K562 (cell line): ENCODE results near the gene ARHGAP42. TPM values are rescaled to one million over a fixed set of nuclear protein-coding genes. Genes with fewer than 3 reads are reported as not detected.

Source experiments
- ATAC-seq: fragments of 200-7000 bp; cut with Tn5 transposase; 3 replicates; pipeline ENCODE4 v1.9.1; 2020; ENCODE audit warnings: moderate library complexity
- BruUV-seq: library from RNA; stranded (reverse); fragments of 400-500 nt; replicated peaks from 2 replicates; lab custom pipeline; 2021; lab: Mats Ljungman, UMichigan
- CTCF ChIA-PET: fragments of 300-600 bp; formaldehyde crosslinking; extraction: SDS; loops from one replicate; lab custom pipeline; 2021; ENCODE audit warnings: low intra/inter-chr PET ratio; lab: Yijun Ruan, JAX
- POLR2A ChIA-PET: fragments of 300-600, 350-650 bp; sonication (Branson Sonifier 250); formaldehyde crosslinking; extraction: SDS; loops from one replicate; lab custom pipeline; 2021; ENCODE audit warnings: antibody characterized with exemption, inconsistent platforms; lab: Yijun Ruan, JAX
- DNase-seq, 4 experiments: peaks; one replicate each; pipeline versions ENCODE4 v3.0.0 to v3.0.0-alpha.2; 2011 to 2018; ENCODE audit warnings: low spot score in 3 of 4, mixed read lengths in 3 of 4; ENCODE audit errors: extremely low read depth in 1 of 4
- FAIRE-seq: peaks from 2 replicates; lab custom pipeline; 2011; peaks lifted over from hg19 to GRCh38; lab: Jason Lieb, UNC
- H2AFZ ChIP-seq: 2 replicates; pipeline ENCODE4 v1.6.0; 2011; ENCODE audit warnings: low read depth, low read length, control low read depth, inconsistent platforms
- H3K27ac ChIP-seq: fragments of 200-600 bp; 3 replicates; pipeline ENCODE4 v1.8.0; 2011; ENCODE audit warnings: low read depth, mild to moderate bottlenecking, control low read depth, inconsistent platforms, low read length, moderate library complexity, mixed read lengths; ENCODE audit errors: extremely low read depth
- H3K27me3 ChIP-seq, 2 experiments: fragments of 300-600 bp in 1 of 2; 2 replicates in 1 of 2; 3 replicates in 1 of 2; pipeline versions ENCODE4 v1.6.0 to v1.8.0; 2011; ENCODE audit warnings: inconsistent platforms in 2 of 2, low read length in 2 of 2, mild to moderate bottlenecking in 1 of 2, mixed read lengths in 1 of 2, moderate library complexity in 1 of 2; ENCODE audit not compliant: control insufficient read depth in 2 of 2, insufficient read depth in 2 of 2
- H3K36me3 ChIP-seq: fragments of 300-600 bp; 3 replicates; pipeline ENCODE4 v1.8.0; 2011; ENCODE audit warnings: mild to moderate bottlenecking, low read length, inconsistent platforms; ENCODE audit not compliant: control insufficient read depth, insufficient read depth
- H3K4me1 ChIP-seq, 2 experiments: fragments of 200-600 bp in 1 of 2; replicated peaks in 1 of 2; 2 replicates in 1 of 2; 3 replicates in 1 of 2; pipeline versions ENCODE4 v1.5.1 to v1.8.0; 2011; ENCODE audit warnings: inconsistent platforms in 2 of 2, low read length in 2 of 2, mild to moderate bottlenecking in 1 of 2, mixed read lengths in 1 of 2, moderate library complexity in 1 of 2; ENCODE audit not compliant: control insufficient read depth in 2 of 2, insufficient read depth in 2 of 2
- H3K4me2 ChIP-seq: 2 replicates; pipeline ENCODE4 v1.6.1; 2011; ENCODE audit warnings: low read length, control low read depth, inconsistent platforms, mixed read lengths; ENCODE audit not compliant: insufficient read depth
- H3K4me3 ChIP-seq: fragments of 200-600 bp; sonication (generic), shearing (Covaris generic); 2 replicates; pipeline ENCODE4 v1.5.1; 2016; ENCODE audit warnings: control low read depth, inconsistent platforms
- H3K79me2 ChIP-seq: fragments of 200-600 bp; 3 replicates; pipeline ENCODE4 v1.8.0; 2011; ENCODE audit warnings: low read length, inconsistent platforms; ENCODE audit not compliant: control insufficient read depth, insufficient read depth
- H3K9ac ChIP-seq, 2 experiments: 2 replicates each; pipeline versions ENCODE4 v1.6.0 to v1.6.1; 2011; ENCODE audit warnings: low read depth in 2 of 2, low read length in 2 of 2, control low read depth in 1 of 2, inconsistent platforms in 1 of 2, mild to moderate bottlenecking in 1 of 2, mixed read lengths in 1 of 2; ENCODE audit not compliant: insufficient read depth in 1 of 2
- H3K9me1 ChIP-seq: one replicate; pipeline ENCODE4 v1.6.0; 2011; ENCODE audit warnings: inconsistent platforms, mild to moderate bottlenecking, low read length, moderate library complexity; ENCODE audit not compliant: control insufficient read depth, insufficient read depth
- H3K9me3 ChIP-seq: replicated peaks from 2 replicates; pipeline ENCODE4 v1.5.1; 2011; ENCODE audit warnings: low read depth, low read length, inconsistent platforms; ENCODE audit not compliant: control insufficient read depth, insufficient read depth
- H4K20me1 ChIP-seq: replicated peaks from 2 replicates; pipeline ENCODE4 v1.6.1; 2011; ENCODE audit warnings: low read length, inconsistent platforms, mixed read lengths; ENCODE audit not compliant: control insufficient read depth, insufficient read depth
- BRF1 ChIP-seq: IDR thresholded peaks from 3 replicates; pipeline ENCODE4 v1.6.1; 2011; ENCODE audit warnings: borderline replicate concordance, mild to moderate bottlenecking; ENCODE audit not compliant: insufficient read length; ENCODE audit errors: extremely low read depth
- NR1H2 ChIP-seq: sonication (generic); formaldehyde crosslinking; IDR thresholded peaks from 2 replicates; pipeline ENCODE4 v1.4.0; 2020; ENCODE audit warnings: mild to moderate bottlenecking, missing genetic modification reagents
- PRMT5 ChIP-seq: sonication (generic); formaldehyde crosslinking; IDR thresholded peaks from 2 replicates; pipeline ENCODE4 v1.5.0; 2020; ENCODE audit warnings: missing genetic modification reagents
- WGBS: fragments of 100-300 bp; shearing (Covaris generic); methylation state at CpG from one replicate; pipeline ENCODE4 v1.1.6; 2016; ENCODE audit warnings: low coverage, mixed read lengths; ENCODE audit not compliant: insufficient coverage; ENCODE audit errors: missing lambda C conversion rate; 5-methylcytosine and 5-hydroxymethylcytosine counted together
- in situ Hi-C: fragments of 300-500 bp; cut with MboI; formaldehyde crosslinking; loops from 4 replicates; pipeline ENCODE4 v1.15.0; 2018; ENCODE audit warnings: inconsistent platforms, mixed read lengths
- intact Hi-C: fragments of 100-400 bp; cut with micrococcal nuclease; formaldehyde crosslinking; loops from 2 replicates; pipeline ENCODE4 v1.14.2; 2022
- polyA plus RNA-seq, 8 experiments: library from polyadenylated mRNA; depleted of rRNA in 4 of 8; stranded (reverse) in 5 of 8; unstranded in 3 of 8; fragments of >200 nt; fragmentation: Nextera tagmentation in 2 of 8; fragmentation: Illumina TruSeq in 1 of 8; extraction: Ambion mirVana in 2 of 8; extraction: Trizol in 1 of 8; gene quantifications; 2 replicates each; pipeline versions ENCODE4 v1.2.1 to v1.2.3, GENCODE V29; 2011 to 2014; ENCODE audit warnings: inconsistent platforms in 1 of 8, missing spikeins in 1 of 8
- total RNA-seq, 7 experiments: library from RNA; depleted of rRNA in 6 of 7; stranded (reverse); fragments of >200 nt in 6 of 7; fragmentation: Illumina TruSeq in 2 of 7; extraction: Trizol in 2 of 7; gene quantifications; 2 replicates each; pipeline versions ENCODE4 v1.2.1 to v1.2.3, GENCODE V29; 2011 to 2021; ENCODE audit warnings: low replicate concordance in 1 of 7
- TF ChIP-seq, protein P1 (sequence below): fragments of 250-450 bp; sonication (Bioruptor Pico); IDR thresholded peaks from 2 replicates; pipeline ENCODE4 v1.4.0; 2020; ENCODE audit warnings: mild to moderate bottlenecking, moderate library complexity

Gene ARHGAP42
- total and polyA plus RNA-seq, 9 of the 15 experiments (the other 6 are each of a cell fraction or from before 2014, with no cell fraction given): 0.95 to 6.1 (median 2.4) TPM

DNA sequence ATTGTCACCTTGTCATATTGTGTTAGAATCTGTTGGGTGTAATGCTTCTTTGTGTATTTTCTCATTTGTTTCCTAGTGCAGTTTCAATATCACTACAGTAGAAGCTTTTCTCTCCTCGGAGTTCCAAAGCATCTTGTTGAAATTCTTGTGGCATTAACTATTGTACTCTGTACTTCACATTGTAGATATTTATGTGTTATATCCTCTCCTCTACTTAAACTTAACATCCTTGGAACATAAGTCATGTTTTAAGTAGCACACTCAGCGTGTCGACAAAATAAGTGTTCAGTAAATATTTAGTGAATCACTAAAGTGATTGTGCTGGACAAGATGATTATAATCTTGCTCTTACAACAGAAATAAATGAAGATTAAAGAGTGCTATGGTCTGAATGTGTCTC lies 201.7 kb downstream of the ARHGAP42 start (continued):
- TF ChIP-seq, protein P1, sequence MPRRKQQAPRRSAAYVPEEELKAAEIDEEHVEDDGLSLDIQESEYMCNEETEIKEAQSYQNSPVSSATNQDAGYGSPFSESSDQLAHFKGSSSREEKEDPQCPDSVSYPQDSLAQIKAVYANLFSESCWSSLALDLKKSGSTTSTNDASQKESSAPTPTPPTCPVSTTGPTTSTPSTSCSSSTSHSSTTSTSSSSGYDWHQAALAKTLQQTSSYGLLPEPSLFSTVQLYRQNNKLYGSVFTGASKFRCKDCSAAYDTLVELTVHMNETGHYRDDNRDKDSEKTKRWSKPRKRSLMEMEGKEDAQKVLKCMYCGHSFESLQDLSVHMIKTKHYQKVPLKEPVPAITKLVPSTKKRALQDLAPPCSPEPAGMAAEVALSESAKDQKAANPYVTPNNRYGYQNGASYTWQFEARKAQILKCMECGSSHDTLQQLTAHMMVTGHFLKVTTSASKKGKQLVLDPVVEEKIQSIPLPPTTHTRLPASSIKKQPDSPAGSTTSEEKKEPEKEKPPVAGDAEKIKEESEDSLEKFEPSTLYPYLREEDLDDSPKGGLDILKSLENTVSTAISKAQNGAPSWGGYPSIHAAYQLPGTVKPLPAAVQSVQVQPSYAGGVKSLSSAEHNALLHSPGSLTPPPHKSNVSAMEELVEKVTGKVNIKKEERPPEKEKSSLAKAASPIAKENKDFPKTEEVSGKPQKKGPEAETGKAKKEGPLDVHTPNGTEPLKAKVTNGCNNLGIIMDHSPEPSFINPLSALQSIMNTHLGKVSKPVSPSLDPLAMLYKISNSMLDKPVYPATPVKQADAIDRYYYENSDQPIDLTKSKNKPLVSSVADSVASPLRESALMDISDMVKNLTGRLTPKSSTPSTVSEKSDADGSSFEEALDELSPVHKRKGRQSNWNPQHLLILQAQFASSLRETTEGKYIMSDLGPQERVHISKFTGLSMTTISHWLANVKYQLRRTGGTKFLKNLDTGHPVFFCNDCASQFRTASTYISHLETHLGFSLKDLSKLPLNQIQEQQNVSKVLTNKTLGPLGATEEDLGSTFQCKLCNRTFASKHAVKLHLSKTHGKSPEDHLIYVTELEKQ (CRISPR knock-in tag): no peak

DNA sequence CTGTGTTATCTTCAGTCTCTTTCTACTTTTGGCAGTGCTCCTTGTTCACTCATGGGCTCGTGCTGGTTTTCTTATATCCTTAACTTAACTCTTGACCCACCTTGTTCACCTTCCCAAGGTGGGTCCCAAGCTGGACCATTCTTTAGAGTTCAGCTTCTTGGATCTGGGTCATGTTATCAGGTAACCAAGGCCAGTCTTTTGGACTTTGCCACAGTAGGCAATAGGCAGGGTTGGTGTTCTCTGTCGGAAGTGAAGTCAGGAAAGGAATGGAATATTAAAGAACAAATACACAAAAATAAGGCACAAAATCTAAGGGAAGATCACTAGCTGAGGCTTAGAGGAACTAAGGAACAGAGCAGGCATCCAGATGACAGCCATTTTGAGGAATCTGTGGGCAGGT lies 202.7 kb downstream of the ARHGAP42 start:
- H4K20me1 ChIP-seq: no peaks in the 10 kb centered on the region
- no peak for TF ChIP-seq PRMT5 (CRISPR knock-in tag)
- TF ChIP-seq NR1H2 (CRISPR knock-in tag): no peak
- TF ChIP-seq BRF1: no peak
- in situ Hi-C loops (no loop called here), intact Hi-C loops (no loop called here)
- no peaks in the 10 kb centered on the region for H3K27me3 ChIP-seq
- no peak overlapping the region for H2AFZ ChIP-seq
- 21% methylated on average over 2 of the region's 2 CpGs for WGBS
- BruUV-seq: no TSS peak
- FAIRE-seq (no peak), ATAC-seq (no peak), DNase-seq (no peak)
- H3K4me2 ChIP-seq: no peak overlapping the region
- H3K79me2 ChIP-seq: no peaks in the 10 kb centered on the region
- no peaks in the 10 kb centered on the region for H3K4me1 ChIP-seq
- H3K27ac ChIP-seq: no peak overlapping the region
- no peaks in the 10 kb centered on the region for H3K9me3 ChIP-seq
- no peaks in the 10 kb centered on the region for H3K9me1 ChIP-seq
- H3K9ac ChIP-seq: no peak overlapping the region
- no peaks in the 10 kb centered on the region for H3K36me3 ChIP-seq
- POLR2A ChIA-PET: no interaction called here
- H3K4me3 ChIP-seq: no peak overlapping the region
- CTCF ChIA-PET: no interaction called here
